HepG2 (cell line): ENCODE measurements around the gene NT5DC4. TPM values are rescaled to one million over a fixed set of nuclear protein-coding genes. Genes with fewer than 3 reads are reported as not detected.

Source experiments
- ARNTL ChIP-seq: sonication (generic); formaldehyde crosslinking; IDR thresholded peaks from 2 replicates; pipeline ENCODE4 v1.4.0; 2020; ENCODE audit warnings: mild to moderate bottlenecking, missing genetic modification reagents
- ASH2L ChIP-seq: fragments of 300-600, 200-600 bp; sonication (generic); IDR thresholded peaks from 2 replicates; pipeline ENCODE4 v1.7.0; 2017; ENCODE audit warnings: low read depth, mild to moderate bottlenecking, moderate library complexity, mixed read lengths, low read length; ENCODE audit not compliant: insufficient read length
- DNMT1 ChIP-seq: sonication (generic); formaldehyde crosslinking; IDR thresholded peaks from 2 replicates; pipeline ENCODE4 v1.5.1; 2020; ENCODE audit warnings: mild to moderate bottlenecking, missing genetic modification reagents
- GPN1 ChIP-seq: sonication (generic); formaldehyde crosslinking; IDR thresholded peaks from 2 replicates; pipeline ENCODE4 v1.5.1; 2020; ENCODE audit warnings: missing genetic modification reagents, borderline replicate concordance
- HCFC1 ChIP-seq: fragments of 150-350 bp; IDR thresholded peaks from 2 replicates; pipeline ENCODE4 v1.6.1; 2014; ENCODE audit warnings: low read depth, low read length
- HMG20A ChIP-seq: IDR thresholded peaks from 2 replicates; pipeline ENCODE4 v1.6.1; 2016; ENCODE audit warnings: borderline replicate concordance
- HMGXB3 ChIP-seq: sonication (generic); formaldehyde crosslinking; IDR thresholded peaks from 2 replicates; pipeline ENCODE4 v1.4.0; 2020; ENCODE audit warnings: missing genetic modification reagents, borderline replicate concordance
- MXD4 ChIP-seq: IDR thresholded peaks from 2 replicates; pipeline ENCODE4 v1.6.1; 2016; ENCODE audit warnings: mild to moderate bottlenecking, missing biosample characterization, missing genetic modification reagents
- RFXAP ChIP-seq: sonication (generic); formaldehyde crosslinking; IDR thresholded peaks from 2 replicates; pipeline ENCODE4 v1.4.0; 2020; ENCODE audit warnings: missing genetic modification reagents, borderline replicate concordance
- ZNF138 ChIP-seq: sonication (generic); formaldehyde crosslinking; IDR thresholded peaks from 2 replicates; pipeline ENCODE4 v1.5.0; 2020; ENCODE audit warnings: mild to moderate bottlenecking, low read depth, missing genetic modification reagents
- ZNF44 ChIP-seq: sonication (generic); formaldehyde crosslinking; IDR thresholded peaks from 2 replicates; pipeline ENCODE4 v1.5.1; 2020; ENCODE audit warnings: mild to moderate bottlenecking, missing genetic modification reagents
- ZNF556 ChIP-seq: sonication (generic); formaldehyde crosslinking; IDR thresholded peaks from 2 replicates; pipeline ENCODE4 v1.4.0; 2020; ENCODE audit warnings: mild to moderate bottlenecking, missing genetic modification reagents, borderline replicate concordance
- ZNF724P ChIP-seq: sonication (generic); formaldehyde crosslinking; IDR thresholded peaks from 2 replicates; pipeline ENCODE4 v1.8.0; 2022; ENCODE audit warnings: missing genetic modification reagents, borderline replicate concordance
- ZSCAN21 ChIP-seq: sonication (generic); formaldehyde crosslinking; IDR thresholded peaks from 2 replicates; pipeline ENCODE4 v1.8.0; 2022; ENCODE audit warnings: mild to moderate bottlenecking, missing genetic modification reagents, moderate library complexity, borderline replicate concordance
- polyA plus RNA-seq, 8 experiments: library from polyadenylated mRNA; depleted of rRNA in 3 of 8; stranded (reverse) in 7 of 8; unstranded in 1 of 8; fragments of >200 nt; fragmentation: Illumina TruSeq in 4 of 8; extraction: Trizol in 4 of 8; gene quantifications; 2 replicates each; pipeline versions ENCODE4 v1.2.1 to v1.2.3, GENCODE V29; 2011 to 2016; ENCODE audit warnings: low read depth in 4 of 8, missing spikeins in 1 of 8, mixed read lengths in 1 of 8; ENCODE audit not compliant: insufficient read depth in 1 of 8
- total RNA-seq, 5 experiments: library from RNA; depleted of rRNA; stranded (reverse); fragments of >200 nt; fragmentation: Illumina TruSeq; extraction: Trizol; gene quantifications; 2 replicates each; pipeline ENCODE4 v1.2.3, GENCODE V29; 2016; ENCODE audit warnings: low read depth in 1 of 5
- TF ChIP-seq, protein P1 (sequence below): sonication (generic); formaldehyde crosslinking; IDR thresholded peaks from 2 replicates; pipeline ENCODE4 v1.4.0; 2020; ENCODE audit warnings: missing genetic modification reagents, mild to moderate bottlenecking, borderline replicate concordance
- TF ChIP-seq, protein P2 (sequence below): sonication (generic); formaldehyde crosslinking; IDR thresholded peaks from 2 replicates; pipeline ENCODE4 v1.5.0; 2020; ENCODE audit warnings: missing genetic modification reagents, mild to moderate bottlenecking, borderline replicate concordance
- TF ChIP-seq, protein P3 (sequence below), 2 experiments: sonication (generic) in 1 of 2; formaldehyde crosslinking in 1 of 2; IDR thresholded peaks; 2 replicates each; pipeline versions ENCODE4 v1.4.0 to v1.6.1; 2018 to 2020; ENCODE audit warnings: missing genetic modification reagents in 2 of 2, borderline replicate concordance in 1 of 2, low read depth in 1 of 2, mild to moderate bottlenecking in 1 of 2, missing biosample characterization in 1 of 2

The NT5DC4 gene
- total and polyA plus RNA-seq, 2 of the 13 experiments (the other 11 are each of a cell fraction or from before 2014, with no cell fraction given), result 0.04 to 4.2 TPM

GRCh38 chr2:112764071-112765044 lies 43.5 kb downstream of the NT5DC4 start, which contains the start of gene CKAP2L (continued):
- TF ChIP-seq, protein P1, sequence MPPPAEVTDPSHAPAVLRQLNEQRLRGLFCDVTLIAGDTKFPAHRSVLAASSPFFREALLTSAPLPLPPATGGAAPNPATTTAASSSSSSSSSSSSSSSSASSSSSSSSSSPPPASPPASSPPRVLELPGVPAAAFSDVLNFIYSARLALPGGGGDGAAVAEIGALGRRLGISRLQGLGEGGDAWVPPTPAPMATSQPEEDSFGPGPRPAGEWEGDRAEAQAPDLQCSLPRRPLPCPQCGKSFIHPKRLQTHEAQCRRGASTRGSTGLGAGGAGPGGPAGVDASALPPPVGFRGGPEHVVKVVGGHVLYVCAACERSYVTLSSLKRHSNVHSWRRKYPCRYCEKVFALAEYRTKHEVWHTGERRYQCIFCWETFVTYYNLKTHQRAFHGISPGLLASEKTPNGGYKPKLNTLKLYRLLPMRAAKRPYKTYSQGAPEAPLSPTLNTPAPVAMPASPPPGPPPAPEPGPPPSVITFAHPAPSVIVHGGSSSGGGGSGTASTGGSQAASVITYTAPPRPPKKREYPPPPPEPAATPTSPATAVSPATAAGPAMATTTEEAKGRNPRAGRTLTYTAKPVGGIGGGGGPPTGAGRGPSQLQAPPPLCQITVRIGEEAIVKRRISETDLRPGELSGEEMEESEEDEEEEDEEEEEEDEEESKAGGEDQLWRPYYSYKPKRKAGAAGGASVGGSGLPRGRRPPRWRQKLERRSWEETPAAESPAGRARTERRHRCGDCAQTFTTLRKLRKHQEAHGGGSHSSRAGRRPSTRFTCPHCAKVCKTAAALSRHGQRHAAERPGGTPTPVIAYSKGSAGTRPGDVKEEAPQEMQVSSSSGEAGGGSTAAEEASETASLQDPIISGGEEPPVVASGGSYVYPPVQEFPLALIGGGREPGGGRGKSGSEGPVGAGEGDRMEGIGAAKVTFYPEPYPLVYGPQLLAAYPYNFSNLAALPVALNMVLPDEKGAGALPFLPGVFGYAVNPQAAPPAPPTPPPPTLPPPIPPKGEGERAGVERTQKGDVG (CRISPR knock-in tag), result no peak
- TF ChIP-seq RFXAP (CRISPR knock-in tag), result peak; percentile 96
- TF ChIP-seq, protein P2, sequence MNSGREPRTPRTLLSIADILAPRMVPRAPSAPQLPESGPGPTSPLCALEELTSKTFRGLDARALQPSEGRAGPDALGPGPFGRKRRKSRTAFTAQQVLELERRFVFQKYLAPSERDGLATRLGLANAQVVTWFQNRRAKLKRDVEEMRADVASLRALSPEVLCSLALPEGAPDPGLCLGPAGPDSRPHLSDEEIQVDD, result no peak
- no peak for TF ChIP-seq HMG20A (CRISPR knock-in tag)
- no peak; the same call in 1 of the 2 replicates for TF ChIP-seq ZNF44 (CRISPR knock-in tag)
- TF ChIP-seq MXD4, result peak; percentile 99
- TF ChIP-seq ARNTL (CRISPR knock-in tag), result peak; percentile 45; the same call in 1 of the 2 replicates
- TF ChIP-seq, protein P3, sequence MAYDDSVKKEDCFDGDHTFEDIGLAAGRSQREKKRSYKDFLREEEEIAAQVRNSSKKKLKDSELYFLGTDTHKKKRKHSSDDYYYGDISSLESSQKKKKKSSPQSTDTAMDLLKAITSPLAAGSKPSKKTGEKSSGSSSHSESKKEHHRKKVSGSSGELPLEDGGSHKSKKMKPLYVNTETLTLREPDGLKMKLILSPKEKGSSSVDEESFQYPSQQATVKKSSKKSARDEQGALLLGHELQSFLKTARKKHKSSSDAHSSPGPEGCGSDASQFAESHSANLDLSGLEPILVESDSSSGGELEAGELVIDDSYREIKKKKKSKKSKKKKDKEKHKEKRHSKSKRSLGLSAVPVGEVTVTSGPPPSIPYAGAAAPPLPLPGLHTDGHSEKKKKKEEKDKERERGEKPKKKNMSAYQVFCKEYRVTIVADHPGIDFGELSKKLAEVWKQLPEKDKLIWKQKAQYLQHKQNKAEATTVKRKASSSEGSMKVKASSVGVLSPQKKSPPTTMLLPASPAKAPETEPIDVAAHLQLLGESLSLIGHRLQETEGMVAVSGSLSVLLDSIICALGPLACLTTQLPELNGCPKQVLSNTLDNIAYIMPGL (CRISPR knock-in tag; IDR thresholded peaks at IDR 0.05; ENCODE audit: borderline replicate concordance in 1 of 2, low read depth in 1 of 2), result peak; percentile 51 to 67; a peak in 3 of 4 replicates
- TF ChIP-seq HMGXB3 (CRISPR knock-in tag), result no peak; the same call in 1 of the 2 replicates
- TF ChIP-seq ZNF724P (CRISPR knock-in tag), result peak; percentile 99
- no peak for TF ChIP-seq HCFC1
- TF ChIP-seq ASH2L, result peak; percentile 93
- peak; percentile 99 for TF ChIP-seq ZSCAN21 (CRISPR knock-in tag)
- TF ChIP-seq ZNF556 (CRISPR knock-in tag), result peak; percentile 61; the same call in 1 of the 2 replicates
- no peak for TF ChIP-seq GPN1 (CRISPR knock-in tag)
- peak; percentile 19; the same call in 1 of the 2 replicates for TF ChIP-seq DNMT1
- peak; percentile 68; the same call in 1 of the 2 replicates for TF ChIP-seq ZNF138 (CRISPR knock-in tag)
